ENCODE measurements around the gene LRCH4.
A peak's percentile ranks its signal among the peaks of the same experiment; 100 is the strongest.
"Not testable (repeated sequence)": the region's sequence is repeated elsewhere in the genome, so short reads cannot be mapped to it uniquely, and the experiment has no call there.

The LRCH4 gene

DNA sequence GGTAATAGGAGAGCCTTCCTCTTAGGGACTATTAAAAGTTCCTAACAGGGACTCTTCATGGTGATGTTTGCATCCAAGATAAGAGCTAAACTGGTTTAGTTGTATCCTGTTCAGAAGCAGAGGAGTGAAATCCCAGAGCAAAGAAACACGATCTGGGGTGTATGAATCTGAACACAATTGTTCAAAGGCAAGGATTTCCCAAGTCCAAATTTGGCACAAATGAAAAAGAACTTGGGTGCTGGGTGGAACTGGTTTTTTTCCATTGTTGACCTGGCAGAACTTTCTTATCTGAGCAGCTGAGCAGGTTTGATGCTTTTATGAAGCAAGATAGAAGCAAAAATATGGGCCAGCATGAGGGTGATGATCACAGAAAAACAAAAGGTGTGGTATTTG lies 41.0 kb downstream of the LRCH4 start:
- DNase-seq (ENCODE audit: low read depth in 2 of 2): no peak

DNA sequence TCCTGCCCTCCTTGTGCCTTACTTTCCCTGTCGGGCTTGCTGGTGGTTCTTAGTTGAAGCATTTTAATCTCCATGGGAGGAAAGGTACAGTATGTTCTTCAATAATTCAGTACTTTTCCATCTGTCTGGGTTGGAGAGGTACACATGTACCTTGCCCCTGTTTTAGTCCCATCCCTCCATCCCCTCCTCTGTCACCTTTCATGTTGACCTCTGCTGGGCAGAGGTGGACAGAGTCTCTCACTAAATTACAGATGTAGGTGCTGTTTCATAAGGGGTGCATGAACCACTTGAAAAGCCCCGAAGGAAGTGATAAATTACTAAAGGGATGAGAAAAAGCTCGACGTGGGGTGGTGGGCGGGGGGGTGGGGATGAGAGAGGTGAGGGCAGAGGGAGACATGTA lies 41.5 kb downstream of the LRCH4 start:
- DNase-seq (ENCODE audit: low read depth in 2 of 2): no peak

DNA sequence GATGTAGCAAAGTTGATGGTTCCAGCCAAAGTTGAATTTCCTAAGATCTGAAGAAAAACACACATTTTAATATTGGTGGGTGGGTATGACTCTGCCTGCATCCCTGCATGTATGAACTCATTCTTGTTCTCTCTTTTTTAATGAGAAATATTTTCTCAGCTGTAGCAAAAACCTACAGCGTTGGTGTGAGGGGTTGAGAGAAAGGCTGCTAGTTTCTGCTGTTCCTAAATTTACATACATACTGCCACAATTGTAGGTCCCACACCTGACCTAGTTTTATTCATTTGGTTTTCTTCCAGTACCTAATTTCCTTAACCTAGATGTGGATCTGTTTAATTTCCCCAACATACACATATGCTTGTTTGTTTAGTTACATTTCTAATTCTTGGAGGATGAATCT lies 42.3 kb downstream of the LRCH4 start:
- no peak for DNase-seq (ENCODE audit: low read depth in 2 of 2)

GRCh38 chr7:100541309-100541708 lies 44.6 kb downstream of the LRCH4 start:
- not testable (repeated sequence) for DNase-seq (ENCODE audit: low read depth in 2 of 2)

- DNase-seq (ENCODE audit: low read depth in 2 of 2): no peak
Measured at GRCh38 chr7:100540073-100540723, 45.7 kb downstream of the LRCH4 start.

GRCh38 chr7:100539436-100540006 lies 46.4 kb downstream of the LRCH4 start:
- DNase-seq (ENCODE audit: low read depth in 2 of 2): no peak

DNA sequence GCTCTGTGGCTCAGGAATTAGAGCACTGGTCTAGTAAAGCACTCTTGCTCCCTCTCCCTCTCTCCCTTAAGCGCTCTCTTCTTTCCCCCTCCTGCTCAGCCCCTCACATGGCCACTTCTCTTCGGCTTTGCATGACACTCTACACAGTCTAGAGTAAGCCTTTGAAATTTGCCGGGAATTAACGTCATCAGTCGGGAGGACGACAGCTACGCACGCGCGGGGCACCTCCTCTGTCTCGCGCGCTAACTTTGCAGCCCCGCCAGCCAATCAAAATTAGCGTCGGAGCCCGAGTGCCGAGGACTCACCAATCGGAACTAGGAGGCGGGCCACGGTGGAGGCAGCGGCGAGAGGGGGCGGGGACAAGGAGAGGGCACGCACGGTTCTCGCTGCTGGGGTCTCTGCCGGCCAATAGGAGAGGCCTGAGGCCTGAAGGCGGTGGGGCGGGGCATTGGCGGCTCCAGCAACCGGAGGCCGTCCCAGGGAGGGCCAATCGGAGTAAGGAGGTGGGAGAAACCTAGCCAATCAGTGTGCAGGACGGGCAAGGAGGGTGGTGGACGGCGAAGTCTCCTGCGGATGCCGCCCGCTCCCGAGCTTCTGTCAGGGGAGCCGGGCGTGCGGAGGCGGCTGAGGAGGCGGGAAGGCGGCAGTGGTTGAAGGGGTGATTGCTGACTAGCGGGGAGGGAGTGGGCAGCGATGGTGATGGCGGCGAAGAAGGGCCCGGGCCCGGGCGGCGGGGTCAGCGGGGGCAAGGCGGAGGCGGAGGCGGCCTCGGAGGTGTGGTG lies 47.1 kb downstream of the LRCH4 start, which contains the start of gene AGFG2:
AGFG2 (plus strand) TSS at position 550 of the 782 bp plus-strand sequence; CDS start at position 694, 144 bp downstream.
- DNase-seq (ENCODE audit: low read depth in 2 of 2): peak; percentile 100

DNA sequence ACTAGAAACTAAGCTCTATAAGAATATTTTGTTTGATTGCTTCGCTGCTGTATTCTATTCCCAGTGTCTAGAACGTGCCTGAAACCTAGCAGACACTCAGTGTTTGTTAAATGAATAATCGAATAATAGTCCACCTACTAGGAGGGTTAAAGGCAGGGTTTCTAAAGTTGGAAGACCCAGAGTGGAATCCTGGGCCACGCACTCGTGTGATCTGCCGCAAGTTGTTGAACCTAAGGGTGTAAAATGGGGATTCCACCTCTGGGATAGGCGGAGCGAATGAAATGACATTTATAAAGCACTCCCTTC lies 47.6 kb downstream of the LRCH4 start:
- DNase-seq (ENCODE audit: low read depth in 2 of 2): no peak

DNA sequence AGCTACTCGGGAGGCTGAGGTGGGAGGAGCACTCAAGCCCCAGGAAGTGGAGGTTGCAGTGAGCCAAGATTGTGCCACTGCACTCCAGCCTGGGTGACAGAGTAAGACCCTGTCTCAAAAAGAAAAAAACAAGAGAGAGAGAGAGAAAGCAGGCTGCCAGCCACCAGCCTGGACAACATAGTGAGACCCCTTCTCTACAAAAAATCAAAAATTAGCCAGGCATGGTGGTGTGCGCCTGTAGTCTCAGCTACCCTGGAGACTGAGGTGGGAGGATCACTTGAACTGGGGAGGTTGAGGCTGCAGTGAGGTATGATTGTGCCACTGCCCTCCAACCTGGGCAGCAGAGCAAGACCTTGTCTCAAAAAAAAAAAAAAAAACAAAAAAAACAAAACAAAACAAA lies 49.2 kb downstream of the LRCH4 start:
- not testable (repeated sequence) for DNase-seq (ENCODE audit: low read depth in 2 of 2)

- not testable (repeated sequence) for DNase-seq (ENCODE audit: low read depth in 2 of 2)
Measured at GRCh38 chr7:100535982-100536381, 49.9 kb downstream of the LRCH4 start.

DNA sequence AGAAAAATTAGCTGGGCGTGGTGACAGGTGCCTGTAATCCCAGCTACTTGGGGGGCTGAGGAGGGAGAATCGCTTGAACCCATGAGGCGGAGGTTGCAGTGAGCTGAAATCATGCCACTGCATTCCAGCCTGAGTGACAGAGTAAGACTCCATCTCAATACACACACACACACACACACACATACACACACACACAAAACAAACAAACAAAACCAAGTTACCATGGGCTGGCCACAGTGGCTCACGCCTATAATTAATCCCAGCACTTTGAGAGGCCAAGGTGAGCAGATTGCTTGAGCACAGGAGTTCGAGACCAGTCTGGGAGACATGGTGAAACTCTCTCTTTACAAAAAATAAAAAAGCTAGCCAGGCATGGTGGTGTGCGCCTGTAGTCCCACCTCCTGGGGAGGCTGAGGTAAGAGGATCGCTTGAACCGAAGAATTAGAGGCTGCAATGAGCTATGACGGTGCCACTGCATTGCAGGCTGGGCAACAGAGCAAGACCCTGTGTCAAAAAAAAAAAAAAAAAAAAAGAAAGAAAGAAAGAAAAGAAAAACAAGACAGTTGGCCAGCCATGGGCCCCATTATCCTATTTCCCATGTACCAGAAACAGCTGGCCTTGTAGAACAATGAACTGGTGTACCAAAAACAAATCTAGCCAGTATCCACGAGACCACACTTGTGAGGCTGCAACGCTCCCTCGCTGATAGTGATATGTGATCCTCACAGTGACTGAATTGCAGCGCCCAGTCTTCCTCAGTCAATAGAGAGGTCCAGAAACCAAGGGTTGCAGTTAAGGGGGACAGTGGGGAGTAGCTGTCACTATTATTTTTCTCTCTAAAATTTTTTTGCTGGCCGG lies 53.5 kb downstream of the LRCH4 start:
- DNase-seq (ENCODE audit: low read depth in 2 of 2): no peak

DNA sequence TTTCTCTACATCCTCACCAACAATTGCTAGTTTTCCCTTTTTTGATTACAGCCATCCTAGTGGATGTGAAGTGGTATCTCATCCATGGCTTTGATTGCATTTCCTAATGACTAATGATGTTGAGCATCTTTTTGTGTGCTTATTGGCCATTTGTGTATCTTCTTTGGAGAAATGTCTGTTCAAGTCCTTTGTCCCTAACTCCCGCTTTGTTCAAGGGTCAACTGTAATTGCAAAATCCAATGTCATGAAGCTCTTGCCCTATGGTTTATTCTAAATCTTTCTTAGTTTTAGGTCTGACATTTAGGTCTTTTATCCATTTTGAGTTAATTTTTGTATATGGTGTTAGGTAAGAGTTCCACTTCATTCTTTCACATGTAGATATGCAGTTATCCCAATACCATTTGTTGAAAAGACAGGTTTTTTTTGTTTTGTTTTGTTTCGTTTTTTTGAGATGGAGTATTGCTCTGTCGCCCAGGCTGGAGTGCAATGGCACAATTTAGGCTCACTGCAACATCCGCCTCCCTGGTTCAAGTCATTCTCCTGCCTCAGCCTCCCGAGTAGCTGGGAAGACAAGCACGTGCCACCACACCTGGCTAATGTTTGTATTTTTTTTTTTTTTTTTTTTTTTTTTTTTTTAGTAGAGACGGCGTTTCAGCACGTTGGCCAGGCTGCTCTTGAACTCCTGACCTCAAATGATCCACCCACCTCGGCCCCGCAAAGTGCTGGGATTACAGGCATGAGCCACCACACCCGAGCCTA lies 57.6 kb downstream of the LRCH4 start:
- not testable (repeated sequence) for DNase-seq (ENCODE audit: low read depth in 2 of 2)

Measured in stimulated activated CD4-positive, alpha-beta T cell treated with anti-CD3 and anti-CD28 coated beads, Interleukin-1b, Interleukin-23, amount 100 ng/mL, for 4 hours (primary cell).